ENCODE results near the gene CPHXL.

CPHXL gene

GRCh38 chr16:75701361-75701760 is 24.9 kb downstream of the CPHXL start, which contains the start of gene DUXB:
DUXB (minus strand) TSS chr16:75701461; CDS start chr16:75701418, 43 bp downstream.
- WGBS: 88% methylated on average over 4 of the region's 5 CpGs
- Histone ChIP-seq H3K27ac (ENCODE audit: low read depth, low read length) (no peak within 1 kb of the TSS), H3K4me3 (ENCODE audit: low read length) (no peak within 1 kb of the TSS), H3K9ac (ENCODE audit: low read depth, low read length) (no peak within 1 kb of the TSS), H3K27me3 (ENCODE audit: insufficient read depth, low read length) (no peaks in the 10 kb centered on the region), H3K9me3 (ENCODE audit: insufficient read depth, low read depth, low read length) (no peaks in the 10 kb centered on the region), H3K36me3 (ENCODE audit: insufficient read depth, low read length) (no peaks in the 10 kb centered on the region), H3K4me1 (ENCODE audit: insufficient read depth, low read length) (peaks cover 6% of the 10 kb centered on the region)

- 86% methylated on average over 5 of the region's 5 CpGs for WGBS
- H3K36me3 ChIP-seq (ENCODE audit: insufficient read depth, low read length): no peaks in the 10 kb centered on the region
- no peaks in the 10 kb centered on the region for H3K27me3 ChIP-seq (ENCODE audit: insufficient read depth, low read length)
- H3K9me3 ChIP-seq (ENCODE audit: insufficient read depth, low read depth, low read length): no peaks in the 10 kb centered on the region
- H3K27ac ChIP-seq (ENCODE audit: low read depth, low read length): no peak overlapping the region
- H3K4me1 ChIP-seq (ENCODE audit: insufficient read depth, low read length): peaks cover 6% of the 10 kb centered on the region
- no peak overlapping the region for H3K4me3 ChIP-seq (ENCODE audit: low read length)
- H3K9ac ChIP-seq (ENCODE audit: low read depth, low read length): no peak overlapping the region
These were observed 28.7 kb downstream of the CPHXL start for GRCh38 chr16:75697571-75697970.

- WGBS: 88% methylated on average over 6 of the region's 6 CpGs
- H3K4me3 ChIP-seq (ENCODE audit: low read length): no peak overlapping the region
- no peak overlapping the region for H3K27ac ChIP-seq (ENCODE audit: low read depth, low read length)
- no peak overlapping the region for H3K9ac ChIP-seq (ENCODE audit: low read depth, low read length)
- no peaks in the 10 kb centered on the region for H3K36me3 ChIP-seq (ENCODE audit: insufficient read depth, low read length)
- 0 out of 2 replicates have a peak, but pooled peaks cover under 1% of the 10 kb centered on the region for H3K9me3 ChIP-seq (ENCODE audit: insufficient read depth, low read depth, low read length)
- H3K27me3 ChIP-seq (ENCODE audit: insufficient read depth, low read length): no peaks in the 10 kb centered on the region
- H3K4me1 ChIP-seq (ENCODE audit: insufficient read depth, low read length): no peaks in the 10 kb centered on the region
These were observed 30.6 kb downstream of the CPHXL start for GRCh38 chr16:75695708-75696107.

GRCh38 chr16:75687361-75687760 is 38.9 kb downstream of the CPHXL start:
- H3K27me3 ChIP-seq (ENCODE audit: insufficient read depth, low read length): no peaks in the 10 kb centered on the region
- H3K27ac ChIP-seq (ENCODE audit: low read depth, low read length): no peak overlapping the region
- no peak overlapping the region for H3K9ac ChIP-seq (ENCODE audit: low read depth, low read length)
- no peak overlapping the region for H3K4me3 ChIP-seq (ENCODE audit: low read length)
- H3K9me3 ChIP-seq (ENCODE audit: insufficient read depth, low read depth, low read length): peaks cover 55% of the 10 kb centered on the region
- H3K4me1 ChIP-seq (ENCODE audit: insufficient read depth, low read length): no peaks in the 10 kb centered on the region
- H3K36me3 ChIP-seq (ENCODE audit: insufficient read depth, low read length): no peaks in the 10 kb centered on the region

- 89% methylated on average over 14 of the region's 14 CpGs for WGBS
- Histone ChIP-seq H3K9ac (ENCODE audit: low read depth, low read length) (no peak overlapping the region), H3K4me3 (ENCODE audit: low read length) (no peak overlapping the region), H3K9me3 (ENCODE audit: insufficient read depth, low read depth, low read length) (peaks cover 35% of the 10 kb centered on the region), H3K36me3 (ENCODE audit: insufficient read depth, low read length) (no peaks in the 10 kb centered on the region), H3K4me1 (ENCODE audit: insufficient read depth, low read length) (no peaks in the 10 kb centered on the region), H3K27me3 (ENCODE audit: insufficient read depth, low read length) (no peaks in the 10 kb centered on the region), H3K27ac (ENCODE audit: low read depth, low read length) (no peak overlapping the region)
These were observed 44.0 kb downstream of the CPHXL start for GRCh38 chr16:75682308-75682707.

- no peak overlapping the region for H3K4me3 ChIP-seq (ENCODE audit: low read length)
- WGBS: 90% methylated on average over 5 of the region's 5 CpGs
- H3K27ac ChIP-seq (ENCODE audit: low read depth, low read length): no peak overlapping the region
- no peaks in the 10 kb centered on the region for H3K27me3 ChIP-seq (ENCODE audit: insufficient read depth, low read length)
- H3K9ac ChIP-seq (ENCODE audit: low read depth, low read length): no peak overlapping the region
- no peaks in the 10 kb centered on the region for H3K36me3 ChIP-seq (ENCODE audit: insufficient read depth, low read length)
- no peaks in the 10 kb centered on the region for H3K4me1 ChIP-seq (ENCODE audit: insufficient read depth, low read length)
- peaks cover 10% of the 10 kb centered on the region for H3K9me3 ChIP-seq (ENCODE audit: insufficient read depth, low read depth, low read length)
These were observed 46.9 kb downstream of the CPHXL start for GRCh38 chr16:75679366-75679765.

GRCh38 chr16:75676909-75677308 is 49.4 kb downstream of the CPHXL start, which contains the start of gene CPHXL2:
CPHXL2 (minus strand) TSS chr16:75677009; CDS start chr16:75676999, 10 bp downstream.
- H3K27me3 ChIP-seq (ENCODE audit: insufficient read depth, low read length): no peaks in the 10 kb centered on the region
- no peak within 1 kb of the TSS for H3K27ac ChIP-seq (ENCODE audit: low read depth, low read length)
- no peaks in the 10 kb centered on the region for H3K9me3 ChIP-seq (ENCODE audit: insufficient read depth, low read depth, low read length)
- H3K4me1 ChIP-seq (ENCODE audit: insufficient read depth, low read length): no peaks in the 10 kb centered on the region
- H3K36me3 ChIP-seq (ENCODE audit: insufficient read depth, low read length): no peaks in the 10 kb centered on the region
- 96% methylated on average over 4 of the region's 4 CpGs for WGBS
- H3K9ac ChIP-seq (ENCODE audit: low read depth, low read length): no peak within 1 kb of the TSS
- H3K4me3 ChIP-seq (ENCODE audit: low read length): no peak within 1 kb of the TSS

- Histone ChIP-seq H3K36me3 (ENCODE audit: insufficient read depth, low read length) (no peaks in the 10 kb centered on the region), H3K27me3 (ENCODE audit: insufficient read depth, low read length) (no peaks in the 10 kb centered on the region), H3K4me3 (ENCODE audit: low read length) (no peak overlapping the region), H3K27ac (ENCODE audit: low read depth, low read length) (no peak overlapping the region), H3K9ac (ENCODE audit: low read depth, low read length) (no peak overlapping the region), H3K4me1 (ENCODE audit: insufficient read depth, low read length) (no peaks in the 10 kb centered on the region), H3K9me3 (ENCODE audit: insufficient read depth, low read depth, low read length) (no peaks in the 10 kb centered on the region)
These were observed 58.8 kb downstream of the CPHXL start for GRCh38 chr16:75667503-75667902.

Data from HUES64 (cell line).